ENCODE data around the gene C1orf210.
A peak's percentile ranks its signal among the peaks of the same experiment; 100 is the strongest.

The C1orf210 gene

DNA sequence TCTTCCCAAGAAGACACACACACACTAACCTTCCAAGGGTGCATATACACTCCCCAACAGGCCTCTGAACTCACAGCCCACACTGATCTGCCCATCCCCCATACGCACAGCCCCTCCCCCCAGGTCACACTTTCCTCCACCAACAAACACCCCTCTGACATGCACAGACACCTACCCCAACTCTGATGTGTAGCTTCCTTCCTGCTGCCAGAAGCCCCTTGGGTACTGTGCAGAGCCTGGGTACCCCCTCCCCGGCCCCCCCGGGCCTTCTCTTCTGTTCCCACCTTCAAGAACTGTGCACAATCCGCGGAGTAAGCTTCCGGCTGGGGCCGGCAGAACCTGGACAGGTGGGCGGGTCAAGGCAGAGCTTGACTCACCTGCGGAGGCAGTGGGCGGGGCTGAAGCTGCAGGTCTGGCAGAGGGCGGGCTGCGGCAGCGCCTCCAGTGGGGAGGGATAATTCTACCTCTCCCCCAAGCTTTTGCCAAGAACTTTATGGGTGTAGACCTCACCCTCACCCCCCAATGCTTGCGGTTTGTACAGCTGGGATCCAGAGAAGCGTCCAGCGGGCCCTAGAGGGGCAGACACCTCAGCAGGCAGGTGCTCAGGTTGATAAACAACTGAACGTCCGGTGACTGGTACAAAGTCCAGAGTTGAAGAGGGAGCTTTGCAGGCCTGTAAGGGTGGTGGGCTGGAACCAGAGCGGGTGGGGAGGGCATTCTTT lies at the start of gene C1orf210:
TSS of gene C1orf210 (minus strand) at position 313 of the 722 bp plus-strand sequence. CDS start 2,311 bp downstream, outside the sequence.
- DNase-seq (ENCODE audit: low spot score): peak; percentile 94
- POLR2A ChIA-PET (ENCODE audit: low non-redundant PET): interaction anchor here (1.1 kb wide), 1 partner anchor 73 kb away, joined by 4 read pairs; no protein-coding TSS in a partner anchor
- TF ChIP-seq, protein P1, sequence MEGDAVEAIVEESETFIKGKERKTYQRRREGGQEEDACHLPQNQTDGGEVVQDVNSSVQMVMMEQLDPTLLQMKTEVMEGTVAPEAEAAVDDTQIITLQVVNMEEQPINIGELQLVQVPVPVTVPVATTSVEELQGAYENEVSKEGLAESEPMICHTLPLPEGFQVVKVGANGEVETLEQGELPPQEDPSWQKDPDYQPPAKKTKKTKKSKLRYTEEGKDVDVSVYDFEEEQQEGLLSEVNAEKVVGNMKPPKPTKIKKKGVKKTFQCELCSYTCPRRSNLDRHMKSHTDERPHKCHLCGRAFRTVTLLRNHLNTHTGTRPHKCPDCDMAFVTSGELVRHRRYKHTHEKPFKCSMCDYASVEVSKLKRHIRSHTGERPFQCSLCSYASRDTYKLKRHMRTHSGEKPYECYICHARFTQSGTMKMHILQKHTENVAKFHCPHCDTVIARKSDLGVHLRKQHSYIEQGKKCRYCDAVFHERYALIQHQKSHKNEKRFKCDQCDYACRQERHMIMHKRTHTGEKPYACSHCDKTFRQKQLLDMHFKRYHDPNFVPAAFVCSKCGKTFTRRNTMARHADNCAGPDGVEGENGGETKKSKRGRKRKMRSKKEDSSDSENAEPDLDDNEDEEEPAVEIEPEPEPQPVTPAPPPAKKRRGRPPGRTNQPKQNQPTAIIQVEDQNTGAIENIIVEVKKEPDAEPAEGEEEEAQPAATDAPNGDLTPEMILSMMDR (conservative IDR thresholded peaks at IDR 0.05; ENCODE audit: low read depth): 0 out of 2 replicates have a peak, but pooled peaks have one; percentile 19
- CTCF ChIA-PET: interaction anchor here (0.6 to 2.2 kb wide), 11 partner anchors 9 to 517 kb away, joined by 3 to 15 read pairs (median 3); no protein-coding TSS in a partner anchor
- H3K27ac ChIP-seq: no peak within 1 kb of the TSS

DNA sequence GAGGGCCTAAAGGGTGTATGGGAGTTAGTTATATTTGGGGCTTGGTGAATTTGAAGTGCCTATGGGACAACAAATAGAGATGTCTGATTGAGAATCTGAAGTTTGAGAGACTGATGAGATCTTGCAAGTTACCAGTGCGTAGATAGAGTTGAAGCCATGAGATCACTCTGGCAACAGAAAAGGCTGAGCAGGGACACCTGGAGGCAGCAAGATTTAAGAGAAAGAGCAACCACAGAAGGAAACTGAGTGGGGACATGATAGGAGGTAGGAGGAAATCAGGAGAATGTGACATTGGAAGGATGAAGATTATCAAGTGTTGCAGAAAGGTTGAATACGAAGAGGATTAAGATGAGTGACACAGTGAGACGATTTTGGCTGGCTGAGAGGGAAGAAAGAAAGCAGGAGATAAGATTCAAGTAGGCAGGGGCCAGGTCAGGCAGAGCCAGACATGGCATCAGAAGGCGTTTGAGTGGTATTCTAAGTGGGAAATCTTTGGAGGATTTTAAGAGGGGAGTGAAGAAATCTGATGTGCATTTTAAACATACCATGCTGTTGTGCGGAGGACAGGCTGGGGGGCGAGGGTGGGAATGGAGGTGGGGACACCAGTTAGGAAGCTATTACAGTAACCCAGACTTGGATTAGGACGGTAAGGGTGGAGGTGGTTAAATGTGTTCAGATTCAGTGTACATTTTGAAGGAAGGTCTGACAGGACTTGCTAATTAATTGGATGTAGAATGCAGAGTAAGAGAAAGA lies 49.2 kb upstream of the C1orf210 start:
- TF ChIP-seq, protein P1 (conservative IDR thresholded peaks at IDR 0.05; ENCODE audit: low read depth): no peak
- CTCF ChIA-PET: interaction anchor here (0.6 to 0.7 kb wide), 2 partner anchors 35 to 1561 kb away, joined by 3 to 5 read pairs; no protein-coding TSS in a partner anchor
- POLR2A ChIA-PET (ENCODE audit: low non-redundant PET): no interaction called here
- no peak overlapping the region for H3K27ac ChIP-seq
- DNase-seq (ENCODE audit: low spot score): no peak

DNA sequence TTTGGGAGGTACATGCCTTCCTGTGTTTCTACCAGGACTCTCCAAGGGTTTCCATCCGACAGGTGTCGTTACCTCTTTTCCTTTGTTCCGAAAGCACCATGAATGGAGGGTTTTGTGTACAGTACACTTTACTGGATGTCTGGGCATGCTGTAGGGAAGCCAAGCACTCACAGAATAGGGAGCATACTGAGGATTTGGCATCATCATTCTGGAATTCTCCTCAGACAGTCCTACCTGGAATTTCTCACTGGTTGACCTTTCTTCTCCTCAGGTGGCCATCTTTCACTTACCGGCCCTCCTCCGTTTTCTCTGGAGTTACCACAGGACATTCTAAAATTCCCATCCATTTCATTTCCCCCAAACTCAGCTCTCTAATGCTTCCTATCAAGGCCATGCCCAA lies 46.3 kb upstream of the C1orf210 start:
- DNase-seq (ENCODE audit: low spot score): no peak
- TF ChIP-seq, protein P1 (conservative IDR thresholded peaks at IDR 0.05; ENCODE audit: low read depth): no peak
- ChIA-PET POLR2A (ENCODE audit: low non-redundant PET) (no interaction called here), CTCF (no interaction called here)
- no peak overlapping the region for H3K27ac ChIP-seq

DNA sequence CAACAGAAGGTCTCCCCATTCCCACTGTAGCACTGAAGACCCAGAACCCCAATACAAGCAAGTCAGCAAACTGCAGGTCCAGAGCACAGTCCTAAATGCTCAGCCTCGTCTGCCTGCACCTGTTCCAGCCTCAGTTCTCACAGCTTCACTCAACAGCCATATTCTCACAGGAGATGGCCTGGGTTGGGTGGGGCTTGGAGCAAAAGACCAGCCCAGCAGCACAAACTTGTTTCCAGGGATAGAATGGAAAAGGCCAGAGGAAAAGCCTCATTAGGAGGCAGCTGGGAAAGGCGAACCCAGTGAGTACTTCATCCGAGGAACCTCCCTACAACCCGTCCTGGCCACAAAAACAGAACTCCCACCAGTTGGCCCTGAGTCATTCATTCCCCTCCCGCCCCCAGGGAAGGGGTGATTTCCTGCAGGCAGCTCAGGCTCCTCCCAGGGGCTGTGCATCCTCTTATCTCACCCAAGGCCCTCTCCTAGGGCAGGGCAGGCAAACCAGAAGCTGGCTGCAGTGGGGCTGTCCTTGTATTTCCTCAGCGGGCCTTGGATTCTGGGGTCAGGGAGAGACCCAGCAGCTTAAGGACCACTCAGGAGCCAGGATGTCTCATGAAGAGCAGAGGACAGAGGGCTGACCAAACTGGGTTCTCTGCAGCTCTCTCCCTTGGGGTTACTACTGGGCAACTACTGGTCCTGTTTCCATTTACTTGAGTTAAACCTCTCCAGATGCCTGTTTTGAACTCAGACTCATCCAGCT lies 44.8 kb upstream of the C1orf210 start:
- H3K27ac ChIP-seq: no peak overlapping the region
- TF ChIP-seq, protein P1 (conservative IDR thresholded peaks at IDR 0.05; ENCODE audit: low read depth): no peak
- peak; percentile 38 for DNase-seq (ENCODE audit: low spot score)
- ChIA-PET CTCF (no interaction called here), POLR2A (ENCODE audit: low non-redundant PET) (no interaction called here)

DNA sequence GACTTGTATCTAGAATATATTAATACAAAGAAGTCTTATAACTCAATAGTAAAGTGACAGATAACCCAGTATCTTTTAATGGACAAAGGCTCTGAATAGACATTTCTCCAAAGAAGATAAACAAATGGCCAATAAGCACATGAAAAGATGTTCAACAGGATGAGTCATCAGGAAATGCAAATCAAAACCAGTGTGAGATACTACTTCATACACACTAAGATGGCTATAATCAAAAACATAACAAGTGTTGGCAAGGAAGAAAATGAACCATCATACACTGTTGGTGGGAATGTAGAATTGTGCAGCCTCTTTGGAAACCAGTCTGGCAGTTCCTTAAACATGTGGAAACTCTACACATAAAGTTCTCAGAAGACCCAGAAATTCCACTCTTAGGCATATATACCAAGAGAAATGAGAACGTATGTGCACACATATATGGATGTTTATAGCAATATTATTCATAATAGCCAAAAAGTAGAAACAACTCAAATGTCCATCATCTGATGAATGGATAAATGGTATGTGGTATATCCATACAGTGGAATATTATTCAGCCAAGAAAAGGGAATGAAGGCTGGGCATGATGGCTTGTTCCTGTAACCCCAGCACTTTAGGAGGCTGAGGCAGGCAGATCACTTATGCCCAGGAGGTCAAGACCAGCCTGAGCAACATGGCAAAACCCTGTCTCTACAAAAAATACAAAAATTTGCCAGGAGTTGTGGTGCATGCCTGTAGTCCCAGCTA lies 42.3 kb upstream of the C1orf210 start:
- ChIA-PET CTCF (no interaction called here), POLR2A (ENCODE audit: low non-redundant PET) (no interaction called here)
- DNase-seq (ENCODE audit: low spot score): no peak
- no peak overlapping the region for H3K27ac ChIP-seq
- TF ChIP-seq, protein P1 (conservative IDR thresholded peaks at IDR 0.05; ENCODE audit: low read depth): no peak

Data from RWPE1 (cell line).